MCF 10A (cell line): ENCODE measurements around the gene DTHD1. TPM values are rescaled to one million over a fixed set of nuclear protein-coding genes. Genes with fewer than 3 reads are reported as not detected.
A peak's percentile ranks its signal among the peaks of the same experiment; 100 is the strongest.

Source experiments
- BruUV-seq: library from RNA; stranded (reverse); fragments of 400-500 nt; replicated peaks from 2 replicates; lab custom pipeline; 2021; lab: Mats Ljungman, UMichigan
- CTCF ChIA-PET: fragments of 300-600 bp; sonication (Branson Sonifier 250); formaldehyde crosslinking; extraction: SDS; loops from one replicate; lab custom pipeline; 2021; ENCODE audit warnings: antibody characterized with exemption, inconsistent platforms; lab: Yijun Ruan, JAX
- POLR2A ChIA-PET: fragments of 300-600, 350-650 bp; sonication (Branson Sonifier 250); formaldehyde crosslinking; extraction: SDS; loops from one replicate; lab custom pipeline; 2020; ENCODE audit warnings: antibody characterized with exemption, inconsistent platforms; lab: Yijun Ruan, JAX
- DNase-seq: peaks from one replicate; pipeline ENCODE4 v3.0.0-alpha.2; 2018; ENCODE audit not compliant: unreplicated experiment
- H3K27ac Mint-ChIP-seq: one replicate; pipeline ENCODE4 v1.8.0; 2022; ENCODE audit warnings: mild to moderate bottlenecking, low read depth, mixed read lengths; ENCODE audit not compliant: unreplicated experiment
- H3K27me3 Mint-ChIP-seq: one replicate; pipeline ENCODE4 v1.8.0; 2022; ENCODE audit warnings: mixed read lengths; ENCODE audit not compliant: insufficient read depth, unreplicated experiment
- H3K36me3 Mint-ChIP-seq: one replicate; pipeline ENCODE4 v1.8.0; 2022; ENCODE audit warnings: mild to moderate bottlenecking, moderate library complexity, mixed read lengths; ENCODE audit not compliant: insufficient read depth, unreplicated experiment
- H3K4me1 Mint-ChIP-seq: one replicate; pipeline ENCODE4 v1.8.0; 2022; ENCODE audit warnings: mixed read lengths; ENCODE audit not compliant: insufficient read depth, unreplicated experiment
- H3K4me3 Mint-ChIP-seq: one replicate; pipeline ENCODE4 v1.8.0; 2022; ENCODE audit warnings: mild to moderate bottlenecking, moderate library complexity, mixed read lengths; ENCODE audit not compliant: unreplicated experiment
- H3K9me3 Mint-ChIP-seq: one replicate; pipeline ENCODE4 v1.8.0; 2022; ENCODE audit warnings: mixed read lengths; ENCODE audit not compliant: unreplicated experiment
- intact Hi-C: fragments of 100-400 bp; cut with micrococcal nuclease; formaldehyde crosslinking; loops from 2 replicates; pipeline ENCODE4 v1.14.1; 2022
- total RNA-seq: library from RNA; stranded (reverse); gene quantifications from 2 replicates; pipeline ENCODE4 v1.2.3, GENCODE V29; 2022
- TF ChIP-seq, protein P1 (sequence below): fragments of 200-600 bp; IDR thresholded peaks from one replicate; pipeline ENCODE4 v1.8.0; 2022; ENCODE audit warnings: antibody characterized with exemption, mild to moderate bottlenecking; ENCODE audit not compliant: unreplicated experiment

Gene DTHD1
- total RNA-seq, 1 experiment from 2014 or later, result not detected

- ChIA-PET CTCF (interaction anchor here (0.6 kb wide), 1 partner anchor 109 kb away, joined by 5 read pairs; no protein-coding TSS in a partner anchor), POLR2A (interaction anchor here (2.0 kb wide), 1 partner anchor 10 kb away, joined by 10 read pairs; the partner anchor contains the start of gene DTHD1)
- no peaks in the 10 kb centered on the region for H3K9me3 Mint-ChIP-seq
- intact Hi-C loops, result no loop called here
- H3K4me1 Mint-ChIP-seq, result peaks cover 19% of the 10 kb centered on the region
- no peaks in the 10 kb centered on the region for H3K36me3 Mint-ChIP-seq
- BruUV-seq, result no TSS peak
- H3K27me3 Mint-ChIP-seq, result no peaks in the 10 kb centered on the region
- DNase-seq, result no peak
- H3K4me3 Mint-ChIP-seq, result no peak overlapping the region
- TF ChIP-seq, protein P1, sequence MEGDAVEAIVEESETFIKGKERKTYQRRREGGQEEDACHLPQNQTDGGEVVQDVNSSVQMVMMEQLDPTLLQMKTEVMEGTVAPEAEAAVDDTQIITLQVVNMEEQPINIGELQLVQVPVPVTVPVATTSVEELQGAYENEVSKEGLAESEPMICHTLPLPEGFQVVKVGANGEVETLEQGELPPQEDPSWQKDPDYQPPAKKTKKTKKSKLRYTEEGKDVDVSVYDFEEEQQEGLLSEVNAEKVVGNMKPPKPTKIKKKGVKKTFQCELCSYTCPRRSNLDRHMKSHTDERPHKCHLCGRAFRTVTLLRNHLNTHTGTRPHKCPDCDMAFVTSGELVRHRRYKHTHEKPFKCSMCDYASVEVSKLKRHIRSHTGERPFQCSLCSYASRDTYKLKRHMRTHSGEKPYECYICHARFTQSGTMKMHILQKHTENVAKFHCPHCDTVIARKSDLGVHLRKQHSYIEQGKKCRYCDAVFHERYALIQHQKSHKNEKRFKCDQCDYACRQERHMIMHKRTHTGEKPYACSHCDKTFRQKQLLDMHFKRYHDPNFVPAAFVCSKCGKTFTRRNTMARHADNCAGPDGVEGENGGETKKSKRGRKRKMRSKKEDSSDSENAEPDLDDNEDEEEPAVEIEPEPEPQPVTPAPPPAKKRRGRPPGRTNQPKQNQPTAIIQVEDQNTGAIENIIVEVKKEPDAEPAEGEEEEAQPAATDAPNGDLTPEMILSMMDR, result no peak
- peak overlapping the region; percentile 88 for H3K27ac Mint-ChIP-seq
Measured at GRCh38 chr4:36290641-36291040, 9.2 kb downstream of the DTHD1 start.

DNA sequence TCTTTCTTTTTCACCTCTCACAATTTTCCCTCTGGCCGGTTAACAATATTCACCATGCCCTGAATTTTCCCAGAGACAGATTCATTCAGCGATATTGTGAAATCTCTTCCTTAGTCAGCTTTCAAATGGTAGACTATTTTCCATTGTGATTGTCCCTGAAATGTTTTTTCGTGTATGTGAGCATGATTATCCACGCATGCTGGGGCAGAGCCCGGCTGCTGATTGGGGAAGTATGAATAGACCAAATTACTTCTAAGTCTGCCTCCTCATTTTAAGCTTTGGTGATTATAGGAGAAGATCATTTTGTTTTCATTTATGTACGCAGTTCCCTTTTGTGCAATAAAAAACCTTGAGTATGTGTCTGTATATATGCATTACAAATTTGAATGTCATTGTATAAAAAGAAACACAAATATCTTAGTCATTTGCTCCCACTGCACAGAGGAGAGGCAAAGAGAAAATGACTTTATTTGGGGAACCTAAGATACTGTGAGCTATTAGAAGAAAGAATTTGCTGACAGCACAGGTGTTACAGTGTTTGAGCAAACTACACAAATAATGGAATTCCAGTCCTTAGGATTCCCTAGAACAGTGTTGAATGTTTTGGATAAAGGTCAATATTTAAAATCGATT is 11.3 kb downstream of the DTHD1 start:
- peaks cover 11% of the 10 kb centered on the region for H3K4me1 Mint-ChIP-seq
- intact Hi-C loops, result loop anchor here (1.0 kb wide), 1 partner anchor 48 kb away; the partner anchor contains the start of gene ARAP2
- no peaks in the 10 kb centered on the region for H3K9me3 Mint-ChIP-seq
- POLR2A ChIA-PET, result interaction anchor here (1.2 to 2.1 kb wide), 4 partner anchors 9 to 49 kb away, joined by 3 to 23 read pairs (median 5); partner anchors contain the start of genes ARAP2 and DTHD1
- no peaks in the 10 kb centered on the region for H3K27me3 Mint-ChIP-seq
- H3K27ac Mint-ChIP-seq, result peak overlapping the region; percentile 24
- H3K4me3 Mint-ChIP-seq, result peak overlapping the region; percentile 30
- no peaks in the 10 kb centered on the region for H3K36me3 Mint-ChIP-seq
- BruUV-seq, result no TSS peak
- TF ChIP-seq, protein P1, result no peak
- DNase-seq, result peak; percentile 67
- CTCF ChIA-PET, result interaction anchor here (0.6 to 1.3 kb wide), 3 partner anchors 47 to 56 kb away, joined by 3 read pairs; partner anchors contain the start of gene ARAP2

GRCh38 chr4:36301127-36301526 is 19.7 kb downstream of the DTHD1 start:
- POLR2A ChIA-PET, result interaction anchor here (1.6 kb wide), 1 partner anchor 9 kb away, joined by 5 read pairs; no protein-coding TSS in a partner anchor
- DNase-seq, result no peak
- intact Hi-C loops, result no loop called here
- Mint-ChIP-seq H3K36me3 (no peaks in the 10 kb centered on the region), H3K4me1 (peaks cover 6% of the 10 kb centered on the region), H3K9me3 (no peaks in the 10 kb centered on the region), H3K27me3 (no peaks in the 10 kb centered on the region), H3K27ac (no peak overlapping the region), H3K4me3 (no peak overlapping the region)
- CTCF ChIA-PET, result no interaction called here
- TF ChIP-seq, protein P1, result no peak
- no TSS peak for BruUV-seq

DNA sequence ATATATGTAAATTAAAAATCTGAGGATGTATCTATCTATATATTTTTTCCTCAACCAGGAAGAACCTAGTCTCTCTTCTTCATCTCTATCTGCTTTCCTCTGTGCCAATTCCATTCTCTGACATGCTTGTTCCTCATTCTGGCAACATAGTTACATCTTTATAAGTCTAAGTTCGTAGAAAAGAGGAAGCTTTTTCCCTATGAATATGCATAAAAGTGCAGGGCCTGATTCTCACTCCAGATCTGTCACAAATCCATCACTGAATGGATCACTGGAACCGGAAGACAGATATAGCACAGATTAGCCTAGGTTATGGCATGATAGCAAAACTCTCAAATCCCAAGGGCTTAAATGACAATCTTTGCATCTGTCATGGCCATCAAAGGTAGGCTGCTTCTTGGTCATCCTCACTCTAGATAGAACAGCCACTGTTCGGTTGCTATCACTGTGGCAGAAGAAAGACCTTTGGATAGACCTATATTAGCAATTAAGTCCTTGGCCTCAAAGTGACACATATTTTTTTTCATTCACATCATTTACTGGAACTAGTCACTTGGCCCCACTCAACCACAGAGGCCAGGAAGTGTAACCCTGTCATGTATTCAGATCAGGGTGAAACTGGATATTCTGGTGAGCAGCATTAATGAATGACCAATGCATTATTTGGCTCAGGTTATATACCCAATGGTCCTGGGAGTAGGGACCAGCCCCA is 22.2 kb downstream of the DTHD1 start:
- no peaks in the 10 kb centered on the region for H3K27me3 Mint-ChIP-seq
- H3K9me3 Mint-ChIP-seq, result no peaks in the 10 kb centered on the region
- CTCF ChIA-PET, result no interaction called here
- no peak for DNase-seq
- H3K36me3 Mint-ChIP-seq, result no peaks in the 10 kb centered on the region
- no peak overlapping the region for H3K4me3 Mint-ChIP-seq
- no peaks in the 10 kb centered on the region for H3K4me1 Mint-ChIP-seq
- intact Hi-C loops, result no loop called here
- TF ChIP-seq, protein P1, result no peak
- POLR2A ChIA-PET, result interaction anchor here (0.6 kb wide), 1 partner anchor 19 kb away, joined by 3 read pairs; no protein-coding TSS in a partner anchor
- BruUV-seq, result no TSS peak
- H3K27ac Mint-ChIP-seq, result no peak overlapping the region
